Measurements from ENCODE around the gene ERBB2. TPM values are rescaled to one million over a fixed set of nuclear protein-coding genes. Genes with fewer than 3 reads are reported as not detected.
"Not testable (repeated sequence)": the region's sequence is repeated elsewhere in the genome, so short reads cannot be mapped to it uniquely, and the experiment has no call there.

Gene ERBB2
- total RNA-seq, 1 donor from 2014 or later = 14.5 TPM

GRCh38 chr17:39722104-39722503 lies 22.2 kb downstream of the ERBB2 start:
- Mint-ChIP-seq H3K36me3 (ENCODE audit: unreplicated experiment) (no peaks in the 10 kb centered on the region), H3K27ac (ENCODE audit: unreplicated experiment) (no peak overlapping the region), H3K9me3 (ENCODE audit: unreplicated experiment) (peaks cover 5% of the 10 kb centered on the region), H3K4me1 (ENCODE audit: low read depth, unreplicated experiment) (no peaks in the 10 kb centered on the region), H3K4me3 (ENCODE audit: unreplicated experiment) (no peak overlapping the region), H3K27me3 (ENCODE audit: unreplicated experiment) (peaks cover 6% of the 10 kb centered on the region)
- no peak for DNase-seq
- TF ChIP-seq CTCF (IDR thresholded peaks at IDR 0.05; ENCODE audit: partially characterized antibody, unreplicated experiment) = no peak

- no peak overlapping the region for H3K27ac Mint-ChIP-seq (ENCODE audit: unreplicated experiment)
- H3K36me3 Mint-ChIP-seq (ENCODE audit: unreplicated experiment) = no peaks in the 10 kb centered on the region
- H3K27me3 Mint-ChIP-seq (ENCODE audit: unreplicated experiment) = peaks cover 4% of the 10 kb centered on the region
- H3K9me3 Mint-ChIP-seq (ENCODE audit: unreplicated experiment) = peaks cover 5% of the 10 kb centered on the region
- H3K4me1 Mint-ChIP-seq (ENCODE audit: low read depth, unreplicated experiment) = no peaks in the 10 kb centered on the region
- no peak for DNase-seq
- TF ChIP-seq CTCF (IDR thresholded peaks at IDR 0.05; ENCODE audit: partially characterized antibody, unreplicated experiment) = no peak
- no peak overlapping the region for H3K4me3 Mint-ChIP-seq (ENCODE audit: unreplicated experiment)
Measured at GRCh38 chr17:39722965-39723848, 23.3 kb downstream of the ERBB2 start.

- no peak for TF ChIP-seq CTCF (IDR thresholded peaks at IDR 0.05; ENCODE audit: partially characterized antibody, unreplicated experiment)
- Mint-ChIP-seq H3K9me3 (ENCODE audit: unreplicated experiment) (peaks cover 5% of the 10 kb centered on the region), H3K27ac (ENCODE audit: unreplicated experiment) (no peak overlapping the region), H3K4me3 (ENCODE audit: unreplicated experiment) (no peak overlapping the region), H3K36me3 (ENCODE audit: unreplicated experiment) (no peaks in the 10 kb centered on the region), H3K4me1 (ENCODE audit: low read depth, unreplicated experiment) (no peaks in the 10 kb centered on the region), H3K27me3 (ENCODE audit: unreplicated experiment) (peaks cover 4% of the 10 kb centered on the region)
- DNase-seq = no peak
Measured at GRCh38 chr17:39724731-39725130, 24.9 kb downstream of the ERBB2 start.

GRCh38 chr17:39725923-39726322 lies 26.1 kb downstream of the ERBB2 start:
- H3K4me1 Mint-ChIP-seq (ENCODE audit: low read depth, unreplicated experiment); H3K36me3 Mint-ChIP-seq (ENCODE audit: unreplicated experiment); H3K4me3 Mint-ChIP-seq (ENCODE audit: unreplicated experiment); H3K27ac Mint-ChIP-seq (ENCODE audit: unreplicated experiment); DNase-seq; H3K27me3 Mint-ChIP-seq (ENCODE audit: unreplicated experiment); H3K9me3 Mint-ChIP-seq (ENCODE audit: unreplicated experiment): not testable (repeated sequence)

GRCh38 chr17:39726617-39727016 lies 26.8 kb downstream of the ERBB2 start:
- Mint-ChIP-seq H3K9me3 (ENCODE audit: unreplicated experiment) (peaks cover 2% of the 10 kb centered on the region), H3K36me3 (ENCODE audit: unreplicated experiment) (no peaks in the 10 kb centered on the region), H3K4me1 (ENCODE audit: low read depth, unreplicated experiment) (no peaks in the 10 kb centered on the region), H3K4me3 (ENCODE audit: unreplicated experiment) (no peak overlapping the region), H3K27ac (ENCODE audit: unreplicated experiment) (no peak overlapping the region), H3K27me3 (ENCODE audit: unreplicated experiment) (peaks cover 4% of the 10 kb centered on the region)
- DNase-seq = no peak
- no peak for TF ChIP-seq CTCF (IDR thresholded peaks at IDR 0.05; ENCODE audit: partially characterized antibody, unreplicated experiment)
